GM23338 (cell line): ENCODE measurements around the gene RPTOR.

Experiments
- CREB1 ChIP-seq: fragments of 250-450 bp; sonication (Bioruptor Pico); IDR thresholded peaks from 2 replicates; pipeline ENCODE4 v1.5.0; 2020; ENCODE audit warnings: low read depth, mild to moderate bottlenecking, moderate library complexity
- EZH2 ChIP-seq: fragments of 200-600 bp; sonication (generic); IDR thresholded peaks from one replicate; pipeline ENCODE4 v1.8.0; 2017; ENCODE audit warnings: antibody characterized with exemption, mild to moderate bottlenecking, low read depth; ENCODE audit not compliant: unreplicated experiment
- EZH2phosphoT487 ChIP-seq: fragments of 200-600 bp; sonication (generic); IDR thresholded peaks from one replicate; pipeline ENCODE4 v1.8.1; 2018; ENCODE audit warnings: antibody characterized with exemption; ENCODE audit not compliant: unreplicated experiment
- JUNB ChIP-seq: IDR thresholded peaks from one replicate; pipeline ENCODE4 v1.6.1; 2016; ENCODE audit warnings: antibody characterized with exemption; ENCODE audit not compliant: unreplicated experiment
- NANOG ChIP-seq: IDR thresholded peaks from 2 replicates; pipeline ENCODE4 v1.6.1; 2016; ENCODE audit warnings: antibody characterized with exemption, borderline replicate concordance
- POLR2AphosphoS5 ChIP-seq: IDR thresholded peaks from 2 replicates; pipeline ENCODE4 v1.6.1; 2016; ENCODE audit warnings: antibody characterized with exemption, low read depth
- STAT1 ChIP-seq: IDR thresholded peaks from one replicate; pipeline ENCODE4 v1.6.1; 2016; ENCODE audit warnings: antibody characterized with exemption; ENCODE audit not compliant: unreplicated experiment
- ZNF114 ChIP-seq: fragments of 250-450 bp; sonication (Bioruptor Pico); IDR thresholded peaks from 2 replicates; pipeline ENCODE4 v1.5.0; 2020; ENCODE audit warnings: mild to moderate bottlenecking, moderate library complexity
- ZNF331 ChIP-seq: fragments of 250-450 bp; sonication (Bioruptor Pico); IDR thresholded peaks from 2 replicates; pipeline ENCODE4 v1.5.0; 2020; ENCODE audit warnings: low read depth, mild to moderate bottlenecking, moderate library complexity
- TF ChIP-seq, protein P1 (sequence below): IDR thresholded peaks from 2 replicates; pipeline ENCODE4 v1.6.1; 2016; ENCODE audit warnings: antibody characterized with exemption
- TF ChIP-seq, protein P2 (sequence below), 2 experiments: fragments of 200-600 bp in 1 of 2; sonication (generic) in 1 of 2; conservative IDR thresholded peaks; 2 replicates each; pipeline versions ENCODE4 v1.5.1 to v1.6.1; 2016 to 2017; ENCODE audit warnings: antibody characterized with exemption in 2 of 2, low read depth in 2 of 2, mild to moderate bottlenecking in 2 of 2, moderate library complexity in 1 of 2
- TF ChIP-seq, protein P3 (sequence below): IDR thresholded peaks from one replicate; pipeline ENCODE4 v1.6.1; 2018; ENCODE audit warnings: antibody characterized with exemption; ENCODE audit not compliant: unreplicated experiment

DNA sequence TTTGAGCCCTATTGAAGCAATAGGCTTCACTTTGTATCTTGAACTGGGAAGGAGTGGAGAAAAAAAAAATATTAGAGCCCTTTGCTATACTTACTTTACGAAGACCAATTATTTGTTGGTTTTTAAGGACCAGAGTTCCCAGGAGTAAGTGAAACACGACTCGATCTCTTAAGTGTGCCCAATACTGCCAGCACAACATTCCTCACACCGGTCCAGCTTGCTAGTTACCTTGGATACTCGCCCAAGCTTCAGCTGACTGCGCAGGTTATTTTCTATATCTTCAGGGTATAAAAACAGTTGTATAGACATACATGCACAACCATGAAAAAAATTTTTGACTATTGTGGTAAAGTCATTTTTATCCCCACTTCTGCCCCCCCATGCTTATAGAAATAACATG lies 72.1 kb downstream of the RPTOR start:
- TF ChIP-seq, protein P1, sequence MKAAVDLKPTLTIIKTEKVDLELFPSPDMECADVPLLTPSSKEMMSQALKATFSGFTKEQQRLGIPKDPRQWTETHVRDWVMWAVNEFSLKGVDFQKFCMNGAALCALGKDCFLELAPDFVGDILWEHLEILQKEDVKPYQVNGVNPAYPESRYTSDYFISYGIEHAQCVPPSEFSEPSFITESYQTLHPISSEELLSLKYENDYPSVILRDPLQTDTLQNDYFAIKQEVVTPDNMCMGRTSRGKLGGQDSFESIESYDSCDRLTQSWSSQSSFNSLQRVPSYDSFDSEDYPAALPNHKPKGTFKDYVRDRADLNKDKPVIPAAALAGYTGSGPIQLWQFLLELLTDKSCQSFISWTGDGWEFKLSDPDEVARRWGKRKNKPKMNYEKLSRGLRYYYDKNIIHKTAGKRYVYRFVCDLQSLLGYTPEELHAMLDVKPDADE = no peak
- TF ChIP-seq, protein P2, sequence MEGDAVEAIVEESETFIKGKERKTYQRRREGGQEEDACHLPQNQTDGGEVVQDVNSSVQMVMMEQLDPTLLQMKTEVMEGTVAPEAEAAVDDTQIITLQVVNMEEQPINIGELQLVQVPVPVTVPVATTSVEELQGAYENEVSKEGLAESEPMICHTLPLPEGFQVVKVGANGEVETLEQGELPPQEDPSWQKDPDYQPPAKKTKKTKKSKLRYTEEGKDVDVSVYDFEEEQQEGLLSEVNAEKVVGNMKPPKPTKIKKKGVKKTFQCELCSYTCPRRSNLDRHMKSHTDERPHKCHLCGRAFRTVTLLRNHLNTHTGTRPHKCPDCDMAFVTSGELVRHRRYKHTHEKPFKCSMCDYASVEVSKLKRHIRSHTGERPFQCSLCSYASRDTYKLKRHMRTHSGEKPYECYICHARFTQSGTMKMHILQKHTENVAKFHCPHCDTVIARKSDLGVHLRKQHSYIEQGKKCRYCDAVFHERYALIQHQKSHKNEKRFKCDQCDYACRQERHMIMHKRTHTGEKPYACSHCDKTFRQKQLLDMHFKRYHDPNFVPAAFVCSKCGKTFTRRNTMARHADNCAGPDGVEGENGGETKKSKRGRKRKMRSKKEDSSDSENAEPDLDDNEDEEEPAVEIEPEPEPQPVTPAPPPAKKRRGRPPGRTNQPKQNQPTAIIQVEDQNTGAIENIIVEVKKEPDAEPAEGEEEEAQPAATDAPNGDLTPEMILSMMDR (conservative IDR thresholded peaks at IDR 0.05; ENCODE audit: low read depth in 2 of 2) = no peak
- no peak for TF ChIP-seq EZH2
- TF ChIP-seq POLR2AphosphoS5 = no peak
- TF ChIP-seq, protein P3, sequence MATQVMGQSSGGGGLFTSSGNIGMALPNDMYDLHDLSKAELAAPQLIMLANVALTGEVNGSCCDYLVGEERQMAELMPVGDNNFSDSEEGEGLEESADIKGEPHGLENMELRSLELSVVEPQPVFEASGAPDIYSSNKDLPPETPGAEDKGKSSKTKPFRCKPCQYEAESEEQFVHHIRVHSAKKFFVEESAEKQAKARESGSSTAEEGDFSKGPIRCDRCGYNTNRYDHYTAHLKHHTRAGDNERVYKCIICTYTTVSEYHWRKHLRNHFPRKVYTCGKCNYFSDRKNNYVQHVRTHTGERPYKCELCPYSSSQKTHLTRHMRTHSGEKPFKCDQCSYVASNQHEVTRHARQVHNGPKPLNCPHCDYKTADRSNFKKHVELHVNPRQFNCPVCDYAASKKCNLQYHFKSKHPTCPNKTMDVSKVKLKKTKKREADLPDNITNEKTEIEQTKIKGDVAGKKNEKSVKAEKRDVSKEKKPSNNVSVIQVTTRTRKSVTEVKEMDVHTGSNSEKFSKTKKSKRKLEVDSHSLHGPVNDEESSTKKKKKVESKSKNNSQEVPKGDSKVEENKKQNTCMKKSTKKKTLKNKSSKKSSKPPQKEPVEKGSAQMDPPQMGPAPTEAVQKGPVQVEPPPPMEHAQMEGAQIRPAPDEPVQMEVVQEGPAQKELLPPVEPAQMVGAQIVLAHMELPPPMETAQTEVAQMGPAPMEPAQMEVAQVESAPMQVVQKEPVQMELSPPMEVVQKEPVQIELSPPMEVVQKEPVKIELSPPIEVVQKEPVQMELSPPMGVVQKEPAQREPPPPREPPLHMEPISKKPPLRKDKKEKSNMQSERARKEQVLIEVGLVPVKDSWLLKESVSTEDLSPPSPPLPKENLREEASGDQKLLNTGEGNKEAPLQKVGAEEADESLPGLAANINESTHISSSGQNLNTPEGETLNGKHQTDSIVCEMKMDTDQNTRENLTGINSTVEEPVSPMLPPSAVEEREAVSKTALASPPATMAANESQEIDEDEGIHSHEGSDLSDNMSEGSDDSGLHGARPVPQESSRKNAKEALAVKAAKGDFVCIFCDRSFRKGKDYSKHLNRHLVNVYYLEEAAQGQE = no peak
- TF ChIP-seq ZNF331 (CRISPR knock-in tag) = no peak
- TF ChIP-seq EZH2phosphoT487 = no peak
- no peak for TF ChIP-seq ZNF114 (CRISPR knock-in tag)
- TF ChIP-seq CREB1 (CRISPR knock-in tag) = no peak
- no peak for TF ChIP-seq JUNB
- no peak for TF ChIP-seq STAT1
- TF ChIP-seq NANOG = no peak
